ENCODE results near the gene NANOGP8.
"Not testable (repeated sequence)": the region's sequence is repeated elsewhere in the genome, so short reads cannot be mapped to it uniquely, and the experiment has no call there.

The NANOGP8 gene

GRCh38 chr15:35092311-35092710 lies 7.2 kb upstream of the NANOGP8 start:
- DNase-seq = no peak

- DNase-seq = no peak
Measured at GRCh38 chr15:35090104-35090807, 5.2 kb upstream of the NANOGP8 start.

- no peak for DNase-seq
Measured at GRCh38 chr15:35089551-35089950, 4.5 kb upstream of the NANOGP8 start.

- no peak for DNase-seq
Measured at GRCh38 chr15:35088329-35088728, 3.2 kb upstream of the NANOGP8 start.

GRCh38 chr15:35087759-35088158 lies 2.7 kb upstream of the NANOGP8 start:
- DNase-seq = no peak

- not testable (repeated sequence) for DNase-seq
Measured at GRCh38 chr15:35082371-35083348, 2.4 kb downstream of the NANOGP8 start.

GRCh38 chr15:35081626-35082365 lies 3.3 kb downstream of the NANOGP8 start:
- DNase-seq = not testable (repeated sequence)

GRCh38 chr15:35080226-35080625 lies 4.9 kb downstream of the NANOGP8 start:
- DNase-seq = no peak

GRCh38 chr15:35078221-35078915 lies 6.7 kb downstream of the NANOGP8 start:
- peak; percentile 0 for DNase-seq

GRCh38 chr15:35071106-35071505 lies 14.0 kb downstream of the NANOGP8 start:
- no peak for DNase-seq

GRCh38 chr15:35068846-35069475 lies 16.1 kb downstream of the NANOGP8 start:
- DNase-seq = no peak

- no peak for DNase-seq
Measured at GRCh38 chr15:35067496-35068347, 17.4 kb downstream of the NANOGP8 start.

GRCh38 chr15:35066094-35066493 lies 19.0 kb downstream of the NANOGP8 start:
- no peak for DNase-seq

- no peak for DNase-seq
Measured at GRCh38 chr15:35064576-35065190, 20.4 kb downstream of the NANOGP8 start.

- DNase-seq = no peak
Measured at GRCh38 chr15:35062738-35063099, 22.4 kb downstream of the NANOGP8 start.

- DNase-seq = no peak
Measured at GRCh38 chr15:35061825-35062737, 23.0 kb downstream of the NANOGP8 start.

- DNase-seq = no peak
Measured at GRCh38 chr15:35061161-35061824, 23.8 kb downstream of the NANOGP8 start.

- no peak for DNase-seq
Measured at GRCh38 chr15:35060591-35060990, 24.5 kb downstream of the NANOGP8 start.

GRCh38 chr15:35058534-35059054 lies 26.5 kb downstream of the NANOGP8 start:
- no peak for DNase-seq

Data from DMS 273 treated with DMSO at 0.1 percent for 48 hours (cell line).